Stimulated activated CD4-positive, alpha-beta T cell treated with anti-CD3 and anti-CD28 coated beads, Interleukin-4, amount 100 ng/mL, for 1 hour (primary cell): ENCODE measurements around the gene RGS3.

ENCODE experiments used
- DNase-seq: peaks from one replicate; pipeline ENCODE4 v3.0.0-alpha.2; 2020

The RGS3 gene

GRCh38 chr9:113558632-113559502 is 95.3 kb downstream of the RGS3 start:
- no peak for DNase-seq

GRCh38 chr9:113559834-113560800 is 96.6 kb downstream of the RGS3 start:
- no peak for DNase-seq

GRCh38 chr9:113562653-113563381 is 99.3 kb downstream of the RGS3 start:
- no peak for DNase-seq

- no peak for DNase-seq
Observed at GRCh38 chr9:113563826-113564497, 100.4 kb downstream of the RGS3 start.

- no peak for DNase-seq
Observed at GRCh38 chr9:113564498-113565237, 101.1 kb downstream of the RGS3 start.

- no peak for DNase-seq
Observed at GRCh38 chr9:113566016-113566711, 102.6 kb downstream of the RGS3 start.

- no peak for DNase-seq
Observed at GRCh38 chr9:113566712-113567071, 103.2 kb downstream of the RGS3 start.

GRCh38 chr9:113567361-113568080 is 104.0 kb downstream of the RGS3 start:
- no peak for DNase-seq

- no peak for DNase-seq
Observed at GRCh38 chr9:113568081-113568435, 104.5 kb downstream of the RGS3 start.

- DNase-seq, result no peak
Observed at GRCh38 chr9:113568571-113569321, 105.2 kb downstream of the RGS3 start.

GRCh38 chr9:113569472-113570060 is 106.0 kb downstream of the RGS3 start:
- DNase-seq, result no peak

- no peak for DNase-seq
Observed at GRCh38 chr9:113570106-113570505, 106.6 kb downstream of the RGS3 start.

GRCh38 chr9:113570749-113571711 is 107.5 kb downstream of the RGS3 start:
- no peak for DNase-seq

- DNase-seq, result no peak
Observed at GRCh38 chr9:113572076-113572861, 108.7 kb downstream of the RGS3 start.

- DNase-seq, result no peak
Observed at GRCh38 chr9:113573046-113573958, 109.8 kb downstream of the RGS3 start.

- no peak for DNase-seq
Observed at GRCh38 chr9:113573959-113574352, 110.4 kb downstream of the RGS3 start.
